HG02678 (cell line): ENCODE measurements around the gene FGF13.

Source experiments
- ATAC-seq: cut with Tn5 transposase; IDR thresholded peaks from one replicate; pipeline ENCODE4 v1.9.1; 2021; ENCODE audit warnings: mild to moderate bottlenecking, moderate library complexity; ENCODE audit not compliant: unreplicated experiment

Gene FGF13

DNA sequence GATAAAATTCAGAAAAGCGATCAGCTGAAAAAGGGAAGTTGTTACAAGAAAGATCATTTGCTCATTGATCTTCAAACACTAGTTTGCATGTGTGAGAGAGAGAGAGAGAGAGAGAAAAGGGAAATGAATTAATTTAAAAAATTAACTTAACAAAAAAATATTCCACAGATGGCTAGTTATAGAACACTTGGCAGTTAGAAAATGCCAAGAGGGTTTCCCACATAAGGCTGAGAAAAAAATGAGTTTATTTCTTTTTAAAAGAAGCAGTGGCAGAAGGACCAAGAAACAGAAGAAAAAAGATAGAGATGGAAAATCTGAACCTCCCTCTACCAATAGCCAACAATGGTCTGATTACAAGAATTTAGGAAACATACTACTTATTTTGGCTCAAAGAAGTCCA is 47.1 kb downstream of the FGF13 start:
- ATAC-seq = no peak

DNA sequence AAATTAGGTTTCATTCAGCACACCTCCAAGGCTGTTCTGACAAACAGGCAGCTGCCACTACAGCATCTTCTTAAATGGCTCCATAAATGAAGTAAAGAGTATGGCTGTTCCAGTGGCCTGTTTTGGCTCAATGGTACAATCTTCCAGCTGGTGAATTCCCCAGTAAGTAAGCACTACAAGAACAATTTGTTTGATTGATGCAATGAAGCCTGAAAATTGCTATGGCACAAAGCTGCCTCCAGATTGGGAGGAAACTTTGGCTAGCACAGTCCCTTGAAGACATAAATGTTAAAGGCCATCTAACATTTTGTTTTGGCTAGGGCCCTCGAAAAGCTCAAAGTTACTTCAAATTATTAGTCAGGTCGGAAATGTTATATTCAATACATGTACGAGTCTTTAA is 47.5 kb downstream of the FGF13 start:
- ATAC-seq = no peak

DNA sequence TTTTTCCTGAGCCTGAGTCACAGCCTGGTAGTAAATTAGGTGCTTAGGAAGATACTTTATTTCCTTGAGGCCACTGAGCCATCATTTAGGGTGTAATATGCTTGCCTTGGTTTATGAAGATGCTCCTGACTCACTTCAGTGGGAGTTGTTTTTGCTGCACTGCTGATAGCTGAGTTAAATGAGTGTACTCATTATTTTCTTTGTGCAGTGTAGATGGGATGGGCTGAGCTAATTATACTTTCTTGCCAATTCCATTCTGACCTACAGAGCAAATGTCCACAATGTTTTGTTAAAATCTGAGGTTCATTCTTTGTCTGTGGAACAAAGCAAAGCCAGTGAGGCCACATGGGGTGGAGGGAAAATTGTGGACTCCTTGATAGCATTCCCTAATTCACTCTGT is 60.0 kb downstream of the FGF13 start:
- no peak for ATAC-seq

DNA sequence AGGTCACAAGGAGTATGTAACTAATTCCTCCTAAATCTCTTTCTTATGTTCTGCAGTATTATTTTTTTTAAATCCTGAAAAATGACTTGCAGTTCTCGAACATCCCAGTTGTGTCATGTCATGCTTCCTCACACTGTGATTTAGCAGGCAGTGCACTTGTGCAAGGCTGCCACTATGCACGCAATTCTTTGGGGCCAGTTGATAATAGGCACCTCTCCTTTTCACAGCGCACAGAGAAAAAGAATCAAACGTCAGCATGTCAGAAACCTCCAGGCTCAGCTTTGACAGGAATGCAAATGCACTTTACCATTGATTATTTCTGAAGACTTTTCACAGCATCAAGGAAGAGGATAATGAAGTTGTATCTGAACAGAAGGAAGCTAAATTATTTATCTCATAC is 62.9 kb downstream of the FGF13 start:
- ATAC-seq = no peak

DNA sequence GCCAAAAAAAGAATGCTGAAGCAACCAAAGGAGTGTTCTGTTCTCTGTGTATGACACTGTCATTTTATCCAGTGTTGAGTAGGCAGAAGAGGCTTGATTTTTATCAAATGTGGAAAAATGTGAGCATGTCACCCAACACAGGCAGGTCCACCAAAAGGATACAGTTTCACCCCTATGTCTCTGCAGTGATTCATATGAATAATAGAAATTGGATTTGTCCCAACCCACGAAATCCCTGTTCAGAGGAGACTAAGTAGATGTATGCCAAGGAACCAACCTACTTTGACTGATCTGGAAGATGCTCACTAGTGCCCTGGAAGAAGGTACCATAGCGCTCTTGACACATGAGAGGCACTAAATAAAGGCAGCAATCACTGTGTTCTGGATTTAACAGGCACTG is 72.5 kb downstream of the FGF13 start:
- no peak for ATAC-seq
